HG03342 (cell line): ENCODE results near the gene LHFPL5.

Experiments used
- ATAC-seq: cut with Tn5 transposase; IDR thresholded peaks from one replicate; pipeline ENCODE4 v1.9.1; 2021; ENCODE audit warnings: mild to moderate bottlenecking, moderate library complexity; ENCODE audit not compliant: unreplicated experiment

LHFPL5 gene

DNA sequence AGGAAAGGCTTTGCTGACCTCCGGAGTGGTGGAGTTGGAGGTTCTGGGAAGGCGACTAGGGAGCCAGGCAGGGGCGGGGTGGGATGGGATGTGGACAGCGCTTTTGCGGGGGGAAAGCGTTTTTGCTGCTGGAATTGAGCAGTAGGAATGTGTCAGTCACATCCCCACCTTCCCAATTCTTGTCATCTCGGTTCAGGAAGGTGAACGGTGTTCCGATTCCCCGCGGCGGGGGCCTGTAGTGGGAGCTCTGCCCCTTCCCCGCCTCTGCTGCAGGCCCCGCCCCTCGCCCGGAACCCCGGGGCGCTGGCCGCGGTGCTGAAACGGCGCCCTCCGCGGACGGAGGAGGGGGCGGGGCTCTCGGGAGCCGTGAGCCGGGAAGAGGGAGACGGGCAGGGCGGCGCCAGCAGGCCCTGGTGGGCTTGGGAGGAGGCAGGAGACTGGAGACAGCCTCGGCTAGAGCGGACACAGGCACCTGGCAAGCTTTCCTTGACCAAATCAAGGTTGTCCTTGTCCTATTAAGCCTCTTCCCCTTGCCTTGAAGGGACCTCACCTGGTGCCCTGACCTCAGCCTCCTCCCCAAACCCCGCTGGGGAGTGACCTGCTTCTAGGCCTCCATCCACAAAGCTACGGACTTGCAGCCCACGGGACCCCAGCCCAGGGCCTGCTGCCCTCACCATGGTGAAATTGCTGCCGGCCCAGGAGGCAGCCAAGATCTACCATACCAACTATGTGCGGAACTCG is at the start of gene LHFPL5:
Gene LHFPL5, plus strand, starts transcription at position 357 of the 741 bp plus-strand sequence. Its CDS starts 319 bp downstream, at position 676.
- no peak for ATAC-seq

DNA sequence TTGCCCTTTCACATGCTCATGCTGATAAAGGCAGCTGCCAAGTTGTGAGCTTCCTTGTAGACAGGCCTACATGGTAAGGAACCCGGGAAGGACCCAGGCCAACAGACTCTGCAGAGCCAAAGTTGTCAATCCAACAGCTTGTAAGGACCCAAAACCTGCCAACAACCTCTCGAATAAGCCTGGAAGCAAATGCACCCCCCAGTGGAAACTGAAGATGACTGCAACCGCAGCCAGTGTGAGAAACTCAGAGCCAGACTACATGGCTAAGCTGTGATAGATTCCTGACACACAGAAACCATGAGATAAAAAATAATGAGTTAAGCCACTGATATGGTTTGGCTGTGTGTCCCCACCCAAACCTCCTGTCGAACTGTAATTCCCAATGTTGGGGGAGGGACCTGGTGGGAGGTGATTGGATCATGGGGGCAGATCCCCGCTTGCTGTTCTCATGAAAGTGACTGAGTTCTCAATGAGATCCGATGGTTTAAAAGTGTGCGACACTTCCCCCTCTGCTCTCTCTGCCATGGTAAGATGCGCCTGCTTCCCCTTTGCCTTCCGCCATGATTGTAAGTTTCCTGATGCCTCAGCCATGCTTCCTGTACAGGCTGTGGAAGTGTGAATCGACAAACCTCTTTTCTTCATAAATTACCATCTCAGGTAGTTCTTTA is 47.6 kb upstream of the LHFPL5 start:
- ATAC-seq = no peak

DNA sequence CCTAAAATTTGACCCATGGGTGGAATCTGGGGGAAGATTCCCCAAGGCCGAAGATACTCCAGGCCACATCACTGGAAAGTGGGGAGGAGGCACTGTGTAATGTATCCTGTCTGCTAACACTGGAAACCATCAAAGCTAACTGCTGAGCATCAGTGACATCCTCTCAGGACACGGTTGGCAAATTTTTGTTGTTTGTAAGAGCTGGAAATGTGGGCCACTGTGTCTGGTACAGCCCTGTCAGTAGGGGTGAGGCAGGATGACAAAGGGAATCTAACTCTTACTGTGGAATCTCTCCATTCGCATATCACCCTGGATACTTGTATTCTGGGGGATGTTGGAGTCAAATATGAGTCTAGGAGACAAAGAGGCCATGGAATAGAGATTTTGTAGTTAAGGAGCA is 45.7 kb upstream of the LHFPL5 start:
- no peak for ATAC-seq

DNA sequence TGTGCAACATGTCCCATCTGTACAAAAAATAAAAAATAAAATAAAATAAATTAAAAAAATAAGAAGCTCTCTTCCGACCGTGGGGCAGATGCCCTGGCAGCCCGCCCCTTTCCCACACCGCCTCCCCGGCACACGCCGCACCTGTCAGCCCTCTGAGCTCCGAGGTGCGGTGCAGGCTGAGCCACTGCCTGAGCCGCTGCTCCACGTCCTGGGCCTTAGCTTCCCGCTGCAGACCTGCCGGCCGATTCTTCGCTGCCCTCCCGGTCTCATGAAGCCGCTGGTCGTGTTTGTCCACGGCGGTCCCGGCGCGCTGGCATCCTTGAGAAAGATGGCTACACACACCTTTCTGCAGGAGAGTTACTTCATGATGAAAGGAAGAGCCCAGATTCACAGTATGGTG is 39.4 kb upstream of the LHFPL5 start:
- ATAC-seq = no peak

DNA sequence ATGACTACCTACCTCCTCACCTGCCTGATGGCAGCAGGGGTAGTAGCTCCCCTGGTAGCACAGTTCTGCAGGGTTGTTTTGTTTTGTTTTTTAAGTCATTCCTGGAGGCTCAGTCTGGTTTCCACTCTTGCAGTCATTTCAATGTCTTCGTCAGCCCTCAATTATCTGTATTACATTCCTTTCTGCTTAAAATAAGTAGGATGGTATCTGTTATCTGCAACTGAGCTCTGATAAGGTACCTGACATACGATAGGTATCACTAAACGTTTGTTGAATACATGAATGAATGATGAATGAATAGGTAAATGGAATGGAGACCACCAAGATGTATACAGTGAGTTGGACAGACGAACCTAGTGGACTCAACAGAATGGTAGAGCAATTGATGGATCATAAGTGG is 35.9 kb upstream of the LHFPL5 start:
- no peak for ATAC-seq

DNA sequence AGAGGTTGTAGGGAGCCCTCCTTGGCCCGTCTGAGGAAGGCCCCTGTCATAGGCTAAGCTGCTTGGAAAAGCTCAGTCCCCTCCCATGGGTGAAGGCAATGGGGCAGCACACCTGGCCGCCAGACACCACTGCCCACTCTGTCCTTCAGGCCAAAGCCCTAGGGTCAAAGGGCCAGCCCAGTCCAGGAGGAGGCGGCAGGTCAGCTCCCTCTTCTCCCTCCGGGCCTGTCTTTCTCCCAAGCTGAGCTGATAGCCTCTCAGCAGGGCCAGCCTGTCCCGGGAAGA is 33.9 kb upstream of the LHFPL5 start:
- ATAC-seq = no peak

DNA sequence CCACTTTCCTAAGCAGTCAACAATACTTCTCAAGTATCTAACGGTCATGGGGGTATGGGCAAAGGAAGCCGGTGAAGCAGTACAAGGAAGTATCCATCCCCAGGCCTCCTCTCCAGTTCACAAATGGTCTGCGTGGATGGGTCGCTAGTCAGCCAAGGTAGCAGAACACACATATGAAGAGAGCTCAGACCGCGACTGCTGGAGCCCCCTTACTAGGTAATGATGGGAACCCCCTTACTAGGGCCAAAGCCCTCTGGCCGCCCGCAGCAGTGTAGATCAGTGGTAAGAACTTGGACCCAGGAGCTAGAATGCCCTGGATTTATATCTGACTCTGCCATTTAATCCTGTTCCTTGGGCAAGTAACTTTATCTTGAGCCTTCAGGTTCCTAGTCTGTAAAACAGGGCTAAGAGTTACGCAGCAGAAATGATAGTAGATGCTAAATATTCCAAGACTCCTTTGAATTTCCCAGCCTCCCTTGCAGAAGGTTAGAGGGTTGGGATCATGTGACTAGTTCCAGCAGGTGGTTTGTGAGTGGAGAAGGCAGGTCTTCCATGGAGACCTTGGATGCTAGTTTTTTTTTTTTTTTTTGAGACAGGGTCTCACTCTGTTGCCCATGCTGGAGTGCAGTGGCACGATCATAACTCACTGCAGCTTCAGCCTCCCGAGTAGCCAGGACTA is 30.9 kb upstream of the LHFPL5 start:
- ATAC-seq = no peak

DNA sequence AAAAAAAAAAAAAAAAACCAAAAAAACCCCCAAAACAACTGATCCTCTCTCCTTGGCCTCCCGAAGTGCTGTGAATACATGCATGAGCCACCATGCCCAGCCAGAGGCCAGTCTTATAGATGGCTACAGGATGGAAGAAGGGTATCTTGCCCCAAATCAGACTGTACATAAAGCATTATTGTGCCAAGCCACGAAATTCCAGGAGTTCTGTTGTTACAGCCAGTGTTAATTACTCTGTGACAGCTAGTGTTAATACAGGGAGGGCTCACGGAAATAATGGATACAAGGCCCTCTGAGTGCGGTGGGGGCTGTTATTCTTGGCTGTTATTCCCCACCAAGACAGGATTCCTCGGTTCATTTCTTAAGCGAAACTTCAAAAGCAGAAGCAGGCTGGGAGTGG is 30.1 kb upstream of the LHFPL5 start:
- no peak for ATAC-seq

DNA sequence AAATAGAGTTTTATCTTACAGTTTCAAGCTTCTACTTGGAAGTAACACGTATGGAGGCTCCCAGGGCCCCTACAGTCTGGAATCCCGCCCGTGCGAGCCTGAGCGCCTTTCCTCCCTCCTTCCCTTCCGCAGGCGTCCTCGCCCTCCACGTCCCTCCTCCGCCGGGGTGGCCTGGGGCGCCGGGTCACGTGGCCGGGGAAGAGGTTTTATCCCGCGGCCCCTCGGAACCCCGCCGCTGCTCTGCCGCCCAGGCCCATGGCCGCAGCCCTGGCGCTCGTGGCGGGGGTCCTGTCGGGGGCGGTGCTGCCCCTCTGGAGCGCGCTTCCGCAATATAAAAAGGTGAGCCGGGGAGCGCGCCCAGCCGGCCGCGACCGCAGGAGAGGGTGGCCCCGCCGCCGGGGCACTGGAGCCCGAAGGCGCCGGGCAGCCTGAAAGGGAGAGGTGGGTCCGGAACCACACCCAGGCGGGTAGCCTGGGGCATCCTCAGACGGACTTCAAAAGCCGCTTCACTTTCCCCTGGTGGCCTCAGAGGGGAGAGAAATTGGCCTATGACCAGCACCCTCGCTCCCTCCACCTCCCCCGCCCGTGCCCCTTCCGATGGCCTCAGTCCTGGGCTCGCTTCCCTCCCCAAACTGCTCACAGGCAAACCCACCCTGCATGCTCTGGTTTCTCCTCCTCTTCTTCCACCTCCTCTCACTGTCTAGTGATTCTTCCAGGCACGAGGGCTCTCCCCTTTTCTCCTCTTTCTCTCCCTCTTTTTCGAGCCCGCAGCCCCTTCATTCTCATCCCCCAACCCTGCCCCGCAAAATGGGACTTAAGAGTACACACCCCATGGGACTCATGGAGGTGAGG is 28.6 kb upstream of the LHFPL5 start, which contains the start of gene CLPSL2:
Gene CLPSL2, plus strand, starts transcription at position 235 of the 852 bp plus-strand sequence. Its CDS starts 21 bp downstream, at position 256.
- ATAC-seq = no peak

DNA sequence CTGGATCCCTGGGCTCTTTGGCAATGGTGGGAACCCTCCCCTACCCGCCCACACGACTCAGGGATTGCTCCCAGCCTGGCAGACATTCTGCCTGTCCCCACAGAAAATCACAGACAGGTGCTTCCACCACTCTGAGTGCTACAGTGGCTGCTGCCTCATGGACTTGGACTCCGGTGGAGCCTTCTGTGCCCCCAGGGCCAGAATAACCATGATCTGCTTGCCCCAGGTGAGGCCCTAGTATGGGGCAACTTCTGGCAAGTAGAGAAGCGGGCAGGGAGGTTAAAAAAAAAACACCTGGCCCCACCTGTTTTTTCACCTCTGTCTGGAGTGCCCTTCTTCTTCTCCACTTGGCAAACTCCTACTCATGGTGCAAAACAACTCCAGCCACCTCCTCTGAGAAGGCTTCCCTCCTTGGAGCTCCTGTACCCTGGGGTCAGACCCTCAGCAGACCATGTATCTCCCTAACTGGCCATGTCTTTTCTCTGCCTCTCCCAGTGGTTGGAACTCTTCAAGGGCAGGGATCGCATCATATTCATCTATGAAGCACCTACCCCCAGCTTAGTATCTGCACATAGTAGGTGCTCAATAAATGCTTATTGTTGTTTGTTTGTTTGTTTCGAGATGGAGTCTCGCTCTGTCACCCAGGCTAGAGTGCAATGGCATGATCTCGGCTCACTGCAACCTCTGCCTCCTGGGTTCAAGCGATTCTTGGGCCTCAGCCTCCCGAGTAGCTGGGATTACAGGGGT is 27.6 kb upstream of the LHFPL5 start:
- no peak for ATAC-seq

DNA sequence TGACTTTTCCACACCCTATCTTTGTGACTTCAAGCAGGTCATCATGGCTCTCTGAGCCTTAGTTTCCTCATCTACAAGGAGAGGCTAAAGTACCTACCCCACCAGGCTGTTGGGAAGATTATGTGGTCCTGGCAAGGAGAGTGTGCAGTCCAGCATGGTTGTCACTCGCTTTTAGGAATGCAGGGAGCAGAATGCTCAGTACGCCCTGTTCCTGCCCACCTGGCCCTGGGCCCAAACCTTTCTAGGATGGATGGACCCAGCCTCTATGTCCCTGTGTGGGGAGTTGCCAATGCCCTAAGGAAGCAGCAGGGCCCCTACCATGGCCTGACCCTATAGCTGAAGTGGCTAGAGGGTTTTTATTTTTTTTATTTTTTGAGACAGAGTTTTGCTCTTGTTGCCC is 26.7 kb upstream of the LHFPL5 start:
- no peak for ATAC-seq

DNA sequence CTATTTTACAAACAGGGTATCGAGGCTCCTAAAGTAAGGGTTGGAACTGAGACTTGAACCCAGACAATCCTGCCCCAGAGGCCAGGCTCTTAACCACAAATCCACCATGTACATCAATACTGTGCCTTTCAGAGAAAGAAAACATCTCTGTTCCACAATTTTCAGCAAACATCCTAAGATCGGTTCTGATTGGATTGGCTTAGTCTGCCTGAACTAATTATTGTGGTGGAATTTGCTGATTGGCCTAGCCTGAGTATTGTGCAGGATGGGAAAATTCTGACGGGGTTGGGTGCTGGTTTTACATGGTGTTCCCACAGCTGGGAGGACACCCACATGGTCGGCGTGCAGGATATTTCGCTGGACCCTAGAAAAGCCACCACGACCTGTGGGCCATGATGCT is 24.4 kb upstream of the LHFPL5 start, which contains the start of gene CLPSL1:
Gene CLPSL1, plus strand, starts transcription at position 301 of the 400 bp plus-strand sequence. Its CDS starts 92 bp downstream, at position 393.
- no peak for ATAC-seq

DNA sequence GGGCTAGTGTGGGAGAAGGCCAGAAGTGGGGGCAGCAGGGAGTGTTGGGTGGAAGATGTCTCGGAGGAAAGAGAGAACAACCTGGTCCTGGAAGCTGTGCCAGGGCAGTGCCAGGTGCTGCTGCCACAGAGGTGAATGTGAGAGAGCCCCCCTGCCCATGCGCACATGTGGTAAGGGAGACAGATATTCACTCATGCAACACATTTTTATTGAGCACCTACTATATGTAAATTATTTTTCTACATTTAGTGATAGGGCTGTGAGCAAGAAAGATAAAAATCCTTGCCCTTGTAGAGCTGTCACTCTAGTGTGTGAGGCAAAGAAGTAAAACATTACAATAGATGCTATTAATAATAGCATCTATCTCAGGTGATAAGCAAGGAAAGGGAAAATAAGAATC is 23.9 kb upstream of the LHFPL5 start:
- ATAC-seq = no peak

DNA sequence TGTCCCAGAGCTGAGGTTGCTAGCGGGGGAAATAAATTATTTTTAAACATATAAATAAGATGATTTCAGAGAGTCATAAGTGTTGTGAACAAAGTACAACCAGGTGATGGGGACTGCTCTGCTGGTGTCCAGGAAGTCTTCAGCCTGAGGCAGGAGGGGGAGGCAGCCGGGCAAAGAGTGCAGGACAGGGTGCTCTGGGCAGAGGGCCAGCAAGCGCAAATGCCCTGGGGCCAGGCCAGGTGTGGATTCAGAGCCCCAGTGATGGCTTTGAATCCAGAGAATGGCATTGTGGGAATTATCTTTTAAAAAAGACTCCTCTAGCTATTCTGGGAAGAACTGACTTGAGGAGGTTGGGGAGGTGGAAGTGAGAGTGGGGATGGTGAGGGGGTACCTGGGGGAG is 22.7 kb upstream of the LHFPL5 start:
- ATAC-seq = no peak

DNA sequence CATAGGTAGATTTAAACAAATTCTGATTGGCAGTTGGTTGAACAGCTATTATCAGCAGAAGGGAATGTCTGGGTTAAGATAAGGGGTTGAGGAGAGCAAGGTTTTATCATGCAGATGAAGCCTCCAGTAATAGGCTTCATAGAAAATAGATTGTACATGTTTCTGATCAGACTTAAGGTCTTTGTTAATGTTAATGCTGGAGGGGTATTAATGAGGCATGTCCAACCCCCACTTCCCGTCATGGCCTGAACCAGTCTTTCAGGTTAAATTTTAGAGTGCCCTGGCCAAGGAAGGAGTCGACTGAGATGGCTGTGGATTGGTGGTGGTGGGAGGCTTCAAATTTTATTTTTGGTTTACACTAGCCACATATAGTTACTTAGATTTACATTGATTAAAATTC is 21.0 kb upstream of the LHFPL5 start:
- ATAC-seq = no peak

DNA sequence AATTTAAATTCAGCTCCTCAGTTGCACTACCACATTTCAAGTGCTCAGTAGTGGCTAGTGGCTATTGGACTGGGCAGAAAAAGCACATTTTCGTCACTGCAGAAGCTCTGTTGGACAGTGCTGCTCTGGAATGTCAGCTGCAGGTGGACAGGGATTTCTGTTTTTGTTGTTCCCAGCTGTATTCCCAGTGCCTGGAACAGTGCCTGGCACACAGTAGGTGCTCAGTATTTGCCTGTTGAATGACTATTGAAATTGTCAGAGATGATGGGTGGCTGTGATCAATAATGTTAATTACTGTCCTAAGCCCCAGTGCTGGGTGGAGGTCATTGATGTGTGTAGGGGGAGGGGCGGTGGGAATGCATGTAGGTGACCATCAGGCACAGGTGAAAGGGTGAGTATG is 18.9 kb upstream of the LHFPL5 start:
- no peak for ATAC-seq

DNA sequence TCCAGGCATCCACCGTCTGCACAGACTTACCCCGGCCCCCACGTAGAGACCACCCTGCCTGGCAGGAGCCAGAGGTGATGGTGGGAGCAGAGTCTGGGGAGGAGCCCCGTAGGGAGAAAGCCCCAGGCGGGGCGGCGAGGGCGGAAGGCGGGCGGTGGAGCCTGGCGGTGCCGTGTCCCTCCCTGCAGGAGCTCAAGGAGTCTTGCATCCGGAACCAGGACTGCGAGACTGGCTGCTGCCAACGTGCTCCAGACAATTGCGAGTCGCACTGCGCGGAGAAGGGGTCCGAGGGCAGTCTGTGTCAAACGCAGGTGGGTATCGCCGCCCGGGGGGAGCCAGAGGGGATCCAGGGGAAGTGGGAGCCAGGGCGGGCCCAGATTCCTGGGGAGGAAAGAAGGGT is 18.3 kb upstream of the LHFPL5 start:
- no peak for ATAC-seq

DNA sequence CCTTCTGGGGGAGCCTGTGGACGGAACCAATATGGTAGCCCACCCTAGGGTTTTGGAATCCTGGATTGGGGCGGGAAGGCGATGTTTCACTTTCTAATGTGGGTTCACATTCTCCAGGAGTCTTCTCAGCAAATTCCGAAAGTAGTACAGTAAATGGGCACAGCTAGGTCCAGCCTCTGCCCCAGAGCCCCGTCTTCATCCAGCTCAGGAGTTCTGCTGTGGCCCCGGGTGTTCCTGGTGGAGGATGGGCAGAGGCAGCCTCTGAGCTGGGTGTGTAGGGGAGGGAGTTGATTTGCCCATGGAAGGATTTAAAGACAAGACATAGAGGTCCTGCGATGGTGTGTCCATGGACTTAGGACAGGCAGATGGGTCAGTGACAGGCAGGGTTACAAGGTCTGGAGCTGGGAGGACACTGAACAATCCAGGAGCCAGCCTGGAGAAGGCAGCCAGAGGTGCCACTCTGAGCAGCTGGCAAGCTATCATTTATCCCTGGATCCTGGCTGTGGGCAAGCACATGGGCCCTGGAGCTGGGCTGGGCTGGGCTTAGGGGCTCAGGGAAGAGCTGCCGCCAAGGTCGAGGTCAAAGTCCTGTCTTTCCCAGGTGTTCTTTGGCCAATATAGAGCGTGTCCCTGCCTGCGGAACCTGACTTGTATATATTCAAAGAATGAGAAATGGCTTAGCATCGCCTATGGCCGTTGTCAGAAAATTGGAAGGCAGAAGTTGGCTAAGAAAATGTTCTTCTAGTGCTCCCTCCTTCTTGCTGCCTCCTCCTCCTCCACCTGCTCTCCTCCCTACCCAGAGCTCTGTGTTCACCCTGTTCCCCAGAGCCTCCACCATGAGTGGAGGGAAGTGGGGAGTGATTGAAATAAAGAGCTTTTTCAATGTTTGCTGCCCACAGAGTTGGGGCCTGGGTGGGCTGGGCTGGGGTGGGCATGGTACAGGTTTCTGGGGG is 17.6 kb upstream of the LHFPL5 start:
- no peak for ATAC-seq

DNA sequence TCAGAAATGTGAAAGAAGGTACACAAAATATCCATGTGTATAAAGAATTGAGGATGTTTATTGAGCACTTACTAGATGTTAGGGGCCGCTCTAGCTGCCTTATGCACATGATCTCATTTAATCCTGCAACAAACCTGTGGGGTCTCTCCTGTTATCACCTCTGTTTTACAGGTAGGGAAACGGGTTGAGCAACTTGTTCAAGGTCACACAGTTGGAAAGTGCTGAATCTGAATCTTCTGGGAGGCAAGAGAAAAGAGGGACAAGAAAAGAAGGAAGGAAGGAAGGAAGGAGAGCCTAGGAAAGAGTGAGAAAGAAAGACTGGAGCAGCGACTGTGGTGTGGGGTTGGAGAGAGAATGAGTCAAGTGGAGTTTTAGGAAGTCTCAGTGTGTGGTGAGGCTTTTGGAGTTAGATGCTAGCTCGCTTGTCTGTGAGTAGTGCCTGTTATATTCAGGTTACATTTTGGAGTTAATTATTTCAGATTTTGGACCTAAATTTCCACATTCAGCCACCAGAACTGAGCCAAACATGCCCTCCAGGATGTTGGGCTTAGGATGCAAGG is 16.6 kb upstream of the LHFPL5 start:
- ATAC-seq = no peak
